ENCODE results near the gene PGM5.

- TF ChIP-seq POLR2AphosphoS5 (IDR thresholded peaks at IDR 0.05; ENCODE audit: low read depth, low read length) (no peak), REST (IDR thresholded peaks at IDR 0.05; ENCODE audit: insufficient read depth in 1 of 2, low read depth in 2 of 2, low read length in 2 of 2) (no peak), TAF1 (IDR thresholded peaks at IDR 0.05; ENCODE audit: borderline replicate concordance, insufficient read depth, low read length) (no peak), SIN3A (IDR thresholded peaks at IDR 0.05; ENCODE audit: borderline replicate concordance, insufficient read depth, low read length) (no peak), FOXP2 (optimal IDR thresholded peaks at IDR 0.05; ENCODE audit: borderline replicate concordance, extremely low read depth, extremely low read length, insufficient read depth) (no peak)
Measured at GRCh38 chr9:68536876-68537615, 180.6 kb downstream of the PGM5 start.

Data from PFSK-1 (cell line).